Esophagus (tissue), 2 donors: Measurements from ENCODE around the gene UBTD2. TPM values are rescaled to one million over a fixed set of nuclear protein-coding genes. Genes with fewer than 3 reads are reported as not detected.

ENCODE experiments used
- H3K27ac ChIP-seq, 2 donors: one replicate each; pipeline ENCODE4 v1.5.1; 2013; ENCODE audit warnings: low read depth in 2 of 2, mild to moderate bottlenecking in 2 of 2, inconsistent platforms in 1 of 2, low read length in 1 of 2, moderate library complexity in 1 of 2
- H3K27me3 ChIP-seq, 2 donors: one replicate each; pipeline ENCODE4 v1.6.1; 2013; ENCODE audit warnings: low read length in 2 of 2, control low read depth in 1 of 2, mild to moderate bottlenecking in 1 of 2; ENCODE audit not compliant: insufficient read depth in 2 of 2, control insufficient read depth in 1 of 2
- H3K36me3 ChIP-seq, 2 donors: one replicate each; pipeline ENCODE4 v1.6.1; 2013; ENCODE audit warnings: low read length in 1 of 2; ENCODE audit not compliant: control insufficient read depth in 2 of 2, insufficient read depth in 2 of 2
- H3K4me1 ChIP-seq, 2 donors: one replicate each; pipeline ENCODE4 v1.6.1; 2013; ENCODE audit warnings: low read length in 1 of 2; ENCODE audit not compliant: control insufficient read depth in 2 of 2, insufficient read depth in 2 of 2
- H3K4me3 ChIP-seq, 2 donors: one replicate each; pipeline ENCODE4 v1.5.1; 2013; ENCODE audit warnings: low read length in 2 of 2, mild to moderate bottlenecking in 2 of 2, low read depth in 1 of 2, moderate library complexity in 1 of 2
- H3K9me3 ChIP-seq, 2 donors: one replicate each; pipeline ENCODE4 v1.6.1; 2013; ENCODE audit warnings: mild to moderate bottlenecking in 2 of 2, low read depth in 1 of 2, low read length in 1 of 2, moderate library complexity in 1 of 2; ENCODE audit not compliant: control insufficient read depth in 2 of 2, insufficient read depth in 1 of 2
- WGBS, 2 donors: extraction: QIAGEN DNeasy Blood & Tissue Kit; methylation state at CpG; one replicate each; pipeline ENCODE4 v1.1.7; 2013; 5-methylcytosine and 5-hydroxymethylcytosine counted together
- polyA plus RNA-seq, 2 donors: library from polyadenylated mRNA; stranded (reverse); fragments of 200-250 nt; gene quantifications; one replicate each; pipeline ENCODE4 v1.2.3, GENCODE V29; 2013
- donor health status: healthy with polysubstance abuse.
- donor health status: Bipolar disorder and iron deficiency.

The UBTD2 gene
- polyA plus RNA-seq, 2 donors = 5.8 to 6.5 TPM

- H3K27me3 ChIP-seq = no peaks in the 10 kb centered on the region
- H3K36me3 ChIP-seq = no peaks in the 10 kb centered on the region
- H3K9me3 ChIP-seq = no peaks in the 10 kb centered on the region
- H3K4me3 ChIP-seq = no peak overlapping the region
- WGBS, 2 donors = 97 to 98% methylated on average over 2 of the region's 2 CpGs
- peaks cover 0 to 16% of the 10 kb centered on the region in 2 donors for H3K4me1 ChIP-seq
- no peak overlapping the region for H3K27ac ChIP-seq
These were observed 114.3 kb downstream of the UBTD2 start for GRCh38 chr5:172169216-172169615.

- no peaks in the 10 kb centered on the region for H3K9me3 ChIP-seq
- no peak overlapping the region for H3K4me3 ChIP-seq
- no peaks in the 10 kb centered on the region for H3K27me3 ChIP-seq
- no peaks in the 10 kb centered on the region for H3K36me3 ChIP-seq
- WGBS, 2 donors = 78 to 83% methylated on average over 8 of the region's 8 CpGs
- no peak overlapping the region for H3K27ac ChIP-seq
- H3K4me1 ChIP-seq = peaks cover 0 to 12% of the 10 kb centered on the region in 2 donors
These were observed 115.3 kb downstream of the UBTD2 start for GRCh38 chr5:172168311-172168710.

DNA sequence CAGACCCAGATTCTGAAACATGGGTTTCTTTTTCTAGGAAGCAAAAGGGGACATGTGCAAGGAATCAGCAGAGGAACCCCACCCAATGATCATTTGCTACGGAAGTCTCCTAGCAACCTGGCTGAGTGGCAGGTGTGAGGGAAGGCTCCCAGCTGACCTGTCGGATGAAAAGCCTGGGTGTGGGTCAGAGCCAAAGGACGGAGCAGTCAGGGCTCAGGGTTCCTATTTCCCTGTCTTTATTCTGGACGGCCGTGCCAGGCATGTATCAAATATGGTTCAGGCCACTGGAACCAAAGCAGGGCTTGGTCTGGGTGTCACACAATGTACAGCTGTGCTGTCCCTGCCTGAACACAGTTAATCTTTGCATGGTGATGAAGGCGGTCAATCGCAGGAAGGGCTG, 115.7 kb downstream of the UBTD2 start:
- H3K4me3 ChIP-seq = no peak overlapping the region
- H3K9me3 ChIP-seq = no peaks in the 10 kb centered on the region
- 67 to 80% methylated on average over 7 of the region's 7 CpGs for whole genome bisulfite sequencing, 2 donors
- H3K27ac ChIP-seq = no peak overlapping the region
- no peaks in the 10 kb centered on the region for H3K27me3 ChIP-seq
- H3K36me3 ChIP-seq = no peaks in the 10 kb centered on the region
- H3K4me1 ChIP-seq = peaks cover 0 to 9% of the 10 kb centered on the region in 2 donors

DNA sequence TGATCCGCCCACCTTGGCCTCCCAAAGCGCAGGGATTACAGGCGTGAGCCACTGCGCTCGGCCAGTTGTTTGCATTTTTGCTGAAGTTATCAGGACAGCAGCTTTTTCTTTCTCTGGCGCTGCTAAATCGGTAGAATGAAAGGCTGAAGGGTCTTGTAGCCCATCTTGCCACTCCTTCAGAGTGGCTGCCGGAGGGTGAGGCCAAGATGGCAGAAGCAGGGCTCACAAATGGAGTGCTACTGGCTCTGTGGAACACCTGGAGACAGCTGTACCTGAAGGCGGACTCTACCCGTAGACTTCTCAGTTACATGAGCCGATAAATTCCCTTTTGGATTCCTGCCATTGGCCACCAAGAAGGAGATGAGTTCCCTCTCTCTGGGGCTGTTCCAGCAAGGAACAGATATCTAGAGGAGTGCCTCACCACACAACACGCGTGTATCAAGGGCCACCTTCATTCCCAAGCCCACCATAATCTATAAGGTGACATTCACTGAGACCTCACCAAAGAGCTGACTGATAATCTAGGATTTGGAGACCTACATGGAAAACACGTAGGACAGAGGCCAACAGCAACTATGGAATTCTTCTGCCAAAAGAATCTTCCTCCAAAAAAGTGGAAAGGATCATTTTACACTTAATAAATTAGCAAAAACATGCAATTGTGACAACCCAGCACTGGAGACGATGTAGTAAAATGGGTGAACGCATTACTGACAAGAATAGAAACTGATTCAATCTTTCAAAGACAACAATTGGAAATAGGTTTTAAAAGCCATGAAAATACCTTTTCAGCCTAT, 117.3 kb downstream of the UBTD2 start:
- H3K27me3 ChIP-seq = no peaks in the 10 kb centered on the region
- H3K27ac ChIP-seq = no peak overlapping the region
- no peaks in the 10 kb centered on the region for H3K9me3 ChIP-seq
- H3K4me3 ChIP-seq = no peak overlapping the region
- H3K4me1 ChIP-seq = peaks cover 0 to 9% of the 10 kb centered on the region in 2 donors
- WGBS, 2 donors = 82 to 87% methylated on average over 16 of the region's 16 CpGs
- H3K36me3 ChIP-seq = no peaks in the 10 kb centered on the region

DNA sequence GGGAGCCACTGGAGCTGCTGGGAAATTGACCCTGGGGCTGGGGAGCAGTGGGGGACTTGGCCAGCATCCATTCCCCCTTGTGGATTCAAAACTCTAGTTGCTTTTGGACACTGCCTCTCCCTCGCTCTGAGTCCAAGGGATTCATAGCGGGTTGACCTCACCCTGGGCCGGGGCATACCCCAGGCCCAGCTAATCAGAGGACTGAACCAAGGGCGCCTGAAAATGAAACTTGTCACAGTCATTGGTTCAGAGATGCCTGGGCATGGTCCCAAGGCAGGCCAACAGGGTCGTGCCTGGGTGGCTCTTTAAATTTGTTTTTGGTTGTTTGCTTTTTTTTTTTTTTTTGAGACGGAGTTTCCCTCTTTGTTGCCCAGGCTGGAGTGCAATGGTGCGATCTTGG, 118.1 kb downstream of the UBTD2 start:
- peaks cover 0 to 7% of the 10 kb centered on the region in 2 donors for H3K4me1 ChIP-seq
- no peak overlapping the region for H3K4me3 ChIP-seq
- 72 to 87% methylated on average over 7 of the region's 7 CpGs for WGBS, 2 donors
- H3K27ac ChIP-seq = no peak overlapping the region
- H3K27me3 ChIP-seq = no peaks in the 10 kb centered on the region
- no peaks in the 10 kb centered on the region for H3K9me3 ChIP-seq
- no peaks in the 10 kb centered on the region for H3K36me3 ChIP-seq

- no peaks in the 10 kb centered on the region for H3K9me3 ChIP-seq
- H3K36me3 ChIP-seq = no peaks in the 10 kb centered on the region
- peaks cover 0 to 7% of the 10 kb centered on the region in 2 donors for H3K4me1 ChIP-seq
- WGBS, 2 donors = 68 to 71% methylated on average over 13 of the region's 13 CpGs
- no peak overlapping the region for H3K4me3 ChIP-seq
- H3K27ac ChIP-seq = no peak overlapping the region
- no peaks in the 10 kb centered on the region for H3K27me3 ChIP-seq
These were observed 118.8 kb downstream of the UBTD2 start for GRCh38 chr5:172164769-172165212.

GRCh38 chr5:172163346-172163745, 120.2 kb downstream of the UBTD2 start:
- H3K4me1 ChIP-seq = peaks cover 0 to 2% of the 10 kb centered on the region in 2 donors
- no peak overlapping the region for H3K27ac ChIP-seq
- no peak overlapping the region for H3K4me3 ChIP-seq
- WGBS, 2 donors = 51 to 52% methylated on average over 4 of the region's 4 CpGs
- no peaks in the 10 kb centered on the region for H3K27me3 ChIP-seq
- H3K9me3 ChIP-seq = no peaks in the 10 kb centered on the region
- H3K36me3 ChIP-seq = no peaks in the 10 kb centered on the region

GRCh38 chr5:172162987-172163343, 120.6 kb downstream of the UBTD2 start:
- H3K4me1 ChIP-seq = peaks cover 0 to 2% of the 10 kb centered on the region in 2 donors
- no peaks in the 10 kb centered on the region for H3K27me3 ChIP-seq
- H3K4me3 ChIP-seq = no peak overlapping the region
- H3K27ac ChIP-seq = no peak overlapping the region
- WGBS, 2 donors = 64 to 67% methylated on average over 5 of the region's 5 CpGs
- H3K9me3 ChIP-seq = no peaks in the 10 kb centered on the region
- no peaks in the 10 kb centered on the region for H3K36me3 ChIP-seq

GRCh38 chr5:172162323-172162986, 121.1 kb downstream of the UBTD2 start:
- no peaks in the 10 kb centered on the region for H3K27me3 ChIP-seq
- no peaks in the 10 kb centered on the region for H3K9me3 ChIP-seq
- H3K4me3 ChIP-seq = no peak overlapping the region
- WGBS, 2 donors = 90 to 95% methylated on average over 5 of the region's 5 CpGs
- no peaks in the 10 kb centered on the region for H3K36me3 ChIP-seq
- no peak overlapping the region for H3K27ac ChIP-seq
- peaks cover 0 to 2% of the 10 kb centered on the region in 2 donors for H3K4me1 ChIP-seq
